Measurements from ENCODE around the gene PLA2G6.

GRCh38 chr22:38109371-38110001, 72.1 kb downstream of the PLA2G6 start:
- no peak for TF ChIP-seq CTCF (IDR thresholded peaks at IDR 0.05)
- no peak for TF ChIP-seq POLR2AphosphoS5 (IDR thresholded peaks at IDR 0.05)
- no peak for TF ChIP-seq EP300 (IDR thresholded peaks at IDR 0.05)

Data from stomach (tissue), 4 donors.